ENCODE data around the gene AGRP.

Gene AGRP

GRCh38 chr16:67444259-67445125, 38.9 kb downstream of the AGRP start:
- DNase-seq = no peak

DNA sequence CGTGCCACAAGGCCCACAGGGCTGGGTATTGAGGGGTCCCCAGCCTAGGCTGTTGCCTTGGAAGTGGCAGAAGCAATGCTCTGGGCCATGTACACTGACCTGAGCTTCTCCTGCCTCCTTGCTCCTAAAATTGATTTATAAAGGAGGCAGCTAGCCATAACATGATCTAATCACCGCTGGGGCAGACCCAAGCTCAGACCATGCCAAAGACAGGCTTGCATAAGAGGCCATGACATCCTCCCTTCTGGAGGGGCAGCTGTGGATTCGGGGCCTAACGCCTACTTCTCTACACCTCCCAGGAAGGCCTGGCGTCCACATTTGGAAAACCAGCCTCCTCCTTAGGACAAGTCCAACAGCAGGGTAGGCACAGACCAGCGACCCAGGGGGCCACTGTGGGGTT, 40.1 kb downstream of the AGRP start:
- no peak for DNase-seq

- DNase-seq = no peak
These were observed 40.6 kb downstream of the AGRP start for GRCh38 chr16:67442581-67443255.

- DNase-seq = no peak
These were observed 41.4 kb downstream of the AGRP start for GRCh38 chr16:67441907-67442306.

DNA sequence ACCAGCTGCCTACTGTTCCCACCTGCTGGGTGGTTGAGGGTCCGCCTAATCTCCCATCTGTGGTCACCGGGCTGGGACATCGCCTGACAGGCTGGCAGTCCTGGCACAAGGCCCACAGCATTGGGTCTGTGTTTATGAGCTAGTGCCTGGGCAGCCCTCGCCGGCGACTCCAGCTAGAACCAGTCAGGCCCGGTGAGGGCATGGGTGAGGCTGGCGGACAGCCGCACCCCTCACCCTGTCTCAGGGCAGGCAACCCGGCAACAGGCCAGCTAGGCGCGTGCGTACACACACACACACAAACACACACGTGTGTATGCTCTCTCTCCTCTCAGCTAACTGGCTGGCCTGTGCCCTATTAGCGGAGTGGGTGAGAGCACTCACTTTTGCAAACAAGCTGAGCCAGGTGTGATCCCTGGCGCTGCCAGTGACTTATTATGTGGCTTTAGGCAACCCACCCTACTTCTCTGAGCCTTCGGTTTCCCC, 42.0 kb downstream of the AGRP start:
- DNase-seq = no peak

- DNase-seq = no peak
These were observed 44.4 kb downstream of the AGRP start for GRCh38 chr16:67438824-67439393.

- DNase-seq = no peak
These were observed 45.1 kb downstream of the AGRP start for GRCh38 chr16:67438098-67438791.

- no peak for DNase-seq
These were observed 45.8 kb downstream of the AGRP start for GRCh38 chr16:67437513-67437912.

- DNase-seq = no peak
These were observed 46.6 kb downstream of the AGRP start for GRCh38 chr16:67436640-67437193.

- no peak for DNase-seq
These were observed 47.6 kb downstream of the AGRP start for GRCh38 chr16:67435758-67436164.

DNA sequence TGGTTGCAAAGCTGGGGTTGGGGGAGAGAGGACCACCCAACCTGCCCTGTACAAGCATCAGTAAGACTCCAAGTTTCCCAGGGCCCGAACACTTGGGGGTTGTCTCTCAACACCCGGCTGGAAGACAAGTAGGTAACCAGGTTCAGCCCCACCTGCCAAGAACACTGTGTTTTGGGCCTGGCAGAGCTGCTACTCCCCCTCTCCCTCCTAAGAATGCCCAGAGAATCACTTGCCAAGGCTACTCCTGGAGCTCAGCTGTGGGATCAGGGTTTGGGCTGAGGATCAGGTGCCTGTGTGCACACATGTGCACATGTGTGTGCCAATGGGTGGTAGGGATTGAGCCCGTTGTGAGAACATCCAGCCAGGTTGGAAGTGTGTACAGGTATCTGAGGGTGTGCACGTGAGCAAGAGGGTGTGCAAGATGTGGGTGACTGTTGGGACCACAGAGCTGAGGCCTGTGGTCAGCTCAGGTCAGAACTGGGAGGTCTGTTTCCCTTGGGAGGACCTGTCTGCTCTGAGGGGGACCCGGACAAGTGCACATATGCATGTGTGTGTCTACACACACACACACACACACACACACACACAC, 50.1 kb downstream of the AGRP start:
- no peak for DNase-seq
